HG02840 (cell line): ENCODE results near the gene C4BPA.

Experiments
- ATAC-seq: cut with Tn5 transposase; IDR thresholded peaks from one replicate; pipeline ENCODE4 v1.9.1; 2021; ENCODE audit warnings: mild to moderate bottlenecking, moderate library complexity, moderate number of reproducible peaks; ENCODE audit not compliant: unreplicated experiment, low FRiP score

The C4BPA gene

GRCh38 chr1:207076181-207076955 is 27.7 kb upstream of the C4BPA start:
- ATAC-seq = no peak

- ATAC-seq = no peak
These were observed 27.0 kb upstream of the C4BPA start for GRCh38 chr1:207077012-207077411.

GRCh38 chr1:207077470-207078377 is 26.3 kb upstream of the C4BPA start:
- no peak for ATAC-seq

GRCh38 chr1:207078578-207079132 is 25.4 kb upstream of the C4BPA start:
- no peak for ATAC-seq

GRCh38 chr1:207079706-207080241 is 24.3 kb upstream of the C4BPA start:
- no peak for ATAC-seq

GRCh38 chr1:207081088-207081487 is 22.9 kb upstream of the C4BPA start:
- ATAC-seq = no peak

GRCh38 chr1:207081806-207082205 is 22.2 kb upstream of the C4BPA start:
- ATAC-seq = no peak

GRCh38 chr1:207084232-207084631 is 19.8 kb upstream of the C4BPA start:
- no peak for ATAC-seq

GRCh38 chr1:207084701-207085180 is 19.3 kb upstream of the C4BPA start:
- ATAC-seq = peak; percentile 62

GRCh38 chr1:207085887-207086286 is 18.1 kb upstream of the C4BPA start:
- ATAC-seq = no peak

GRCh38 chr1:207088161-207088560 is 15.9 kb upstream of the C4BPA start:
- no peak for ATAC-seq

GRCh38 chr1:207088701-207089626 is 15.1 kb upstream of the C4BPA start, which contains the start of gene C4BPB:
C4BPB (plus strand) TSS chr1:207088860; CDS start chr1:207089532, 672 bp downstream.
- ATAC-seq = no peak

GRCh38 chr1:207089627-207090355 is 14.2 kb upstream of the C4BPA start:
- no peak for ATAC-seq

- ATAC-seq = no peak
These were observed 12.7 kb upstream of the C4BPA start for GRCh38 chr1:207091200-207091908.

- no peak for ATAC-seq
These were observed 10.1 kb upstream of the C4BPA start for GRCh38 chr1:207093944-207094343.

GRCh38 chr1:207097871-207098324 is 6.1 kb upstream of the C4BPA start:
- peak; percentile 75 for ATAC-seq

GRCh38 chr1:207101720-207102119 is 2.3 kb upstream of the C4BPA start:
- no peak for ATAC-seq

GRCh38 chr1:207102146-207102545 is 1.9 kb upstream of the C4BPA start:
- ATAC-seq = no peak
